ENCODE measurements around the gene CARS1.
A peak's percentile ranks its signal among the peaks of the same experiment; 100 is the strongest.
"Not testable (repeated sequence)": the region's sequence is repeated elsewhere in the genome, so short reads cannot be mapped to it uniquely, and the experiment has no call there.

CARS1 gene

GRCh38 chr11:3089236-3090061 is 32.2 kb upstream of the CARS1 start:
- no peak for DNase-seq

GRCh38 chr11:3088806-3089205 is 31.6 kb upstream of the CARS1 start:
- DNase-seq: no peak

- DNase-seq: peak in 2 of 3 donors; percentile 10 to 20
Measured at GRCh38 chr11:3087821-3088800, 30.9 kb upstream of the CARS1 start.

GRCh38 chr11:3087373-3087772 is 30.1 kb upstream of the CARS1 start:
- no peak for DNase-seq

- no peak for DNase-seq
Measured at GRCh38 chr11:3086671-3087150, 29.5 kb upstream of the CARS1 start.

- no peak for DNase-seq
Measured at GRCh38 chr11:3086114-3086513, 28.9 kb upstream of the CARS1 start.

- no peak for DNase-seq
Measured at GRCh38 chr11:3085052-3085451, 27.8 kb upstream of the CARS1 start.

- DNase-seq: no peak
Measured at GRCh38 chr11:3083321-3083720, 26.1 kb upstream of the CARS1 start.

- DNase-seq: no peak
Measured at GRCh38 chr11:3081386-3081751, 24.1 kb upstream of the CARS1 start.

GRCh38 chr11:3080733-3081385 is 23.6 kb upstream of the CARS1 start:
- no peak for DNase-seq

GRCh38 chr11:3080104-3080503 is 22.9 kb upstream of the CARS1 start:
- no peak for DNase-seq

GRCh38 chr11:3077846-3078440 is 20.7 kb upstream of the CARS1 start:
- no peak for DNase-seq

GRCh38 chr11:3077189-3077836 is 20.1 kb upstream of the CARS1 start:
- DNase-seq: no peak

- no peak for DNase-seq
Measured at GRCh38 chr11:3074912-3075589, 17.8 kb upstream of the CARS1 start.

GRCh38 chr11:3073029-3073435 is 15.8 kb upstream of the CARS1 start:
- no peak for DNase-seq

GRCh38 chr11:3069425-3069824 is 12.2 kb upstream of the CARS1 start:
- DNase-seq: no peak

GRCh38 chr11:3066308-3066707 is 9.1 kb upstream of the CARS1 start:
- not testable (repeated sequence) for DNase-seq

- DNase-seq: not testable (repeated sequence)
Measured at GRCh38 chr11:3064709-3065108, 7.5 kb upstream of the CARS1 start.

- not testable (repeated sequence) for DNase-seq
Measured at GRCh38 chr11:3063876-3064275, 6.7 kb upstream of the CARS1 start.

GRCh38 chr11:3063432-3063831 is 6.2 kb upstream of the CARS1 start:
- peak in 2 of 3 donors; percentile 38 to 51 for DNase-seq

- no peak for DNase-seq
Measured at GRCh38 chr11:3060436-3061025, 3.3 kb upstream of the CARS1 start.

Data from suppressor macrophage treated with lipopolysaccharide for 1 hour (primary cell).